Measurements from ENCODE around the gene MKNK2. TPM values are rescaled to one million over a fixed set of nuclear protein-coding genes. Genes with fewer than 3 reads are reported as not detected.

Gene MKNK2
- 367 and 409 TPM in 2 replicates for total RNA-seq
- polyA plus RNA-seq: 21.0 and 24.7 TPM in 2 replicates
- 37.7 and 44.0 TPM in 2 replicates for polyA plus RNA-seq (2012)
- 36.5 and 64.5 TPM in 2 replicates for polyA minus RNA-seq (ENCODE audit: low replicate concordance)

DNA sequence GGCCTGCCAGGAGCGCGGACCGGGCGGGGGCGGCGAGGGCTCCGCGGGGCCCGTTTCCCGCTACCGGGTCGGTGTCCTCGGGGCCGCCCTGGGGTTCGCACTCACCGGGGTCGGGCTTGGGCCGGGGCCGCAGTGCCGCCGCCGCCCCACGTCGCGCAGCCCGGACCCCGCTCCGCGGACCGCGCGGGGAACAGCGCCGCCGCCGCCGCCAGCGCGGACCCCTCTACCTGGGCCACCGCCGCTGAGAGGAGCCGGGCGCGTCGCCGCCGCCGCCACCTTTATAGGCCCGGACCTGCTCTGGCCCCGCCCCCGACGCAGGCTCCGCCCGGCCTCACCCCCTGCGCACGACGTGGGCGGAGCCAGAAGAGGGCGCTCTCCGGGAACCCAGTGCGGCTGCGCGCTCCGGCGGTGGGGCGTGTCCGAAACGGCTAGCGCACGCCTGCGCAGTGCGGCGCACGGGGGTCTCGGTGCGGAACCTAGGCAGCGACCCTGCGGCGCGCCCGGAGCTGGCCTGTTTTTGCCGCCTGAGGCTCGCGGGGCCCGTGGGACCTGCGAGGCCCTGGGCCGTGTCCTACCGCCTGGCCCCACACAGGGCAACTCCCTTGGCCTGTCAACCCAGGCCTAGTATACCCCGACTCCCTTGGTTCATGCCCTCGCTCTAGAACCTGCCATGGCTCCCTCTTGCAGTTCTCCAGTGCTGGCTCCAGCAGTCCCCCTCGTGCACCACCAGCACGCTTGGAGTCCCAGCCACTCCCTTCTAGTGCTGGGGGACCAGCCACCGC lies at the start of gene MKNK2:
Gene MKNK2 (minus strand): TSS at position 254 of the 782 bp plus-strand sequence. CDS start 393 bp downstream, outside the sequence.
- Histone ChIP-seq H3K4me2 (ENCODE audit: extremely low read depth, insufficient read depth, low read length) (peak within 1 kb of the TSS; percentile 91), H2AFZ (ENCODE audit: low read length) (peak within 1 kb of the TSS; percentile 75), H4K20me1 (ENCODE audit: control insufficient read depth, extremely low read depth, insufficient read depth, low read length) (no peaks in the 10 kb centered on the region), H3K36me3 (ENCODE audit: control insufficient read depth, insufficient read depth, low read length) (peaks cover 16% of the 10 kb centered on the region), H3K4me1 (ENCODE audit: control insufficient read depth, extremely low read depth, insufficient read depth, low read length) (peaks cover 26% of the 10 kb centered on the region), H3K9ac (ENCODE audit: insufficient read depth, low read length) (peak within 1 kb of the TSS; percentile 67), H3K27me3 (ENCODE audit: control insufficient read depth, insufficient read depth, low read length) (no peaks in the 10 kb centered on the region), H3K27ac (ENCODE audit: insufficient read depth, low read length) (peak within 1 kb of the TSS; percentile 50), H3K4me3 (replicated peaks in 1 of 4; ENCODE audit: control extremely low read depth in 1 of 4, insufficient read depth in 1 of 4, low read depth in 3 of 4, low read length in 4 of 4) (peak within 1 kb of the TSS; percentile 58 to 90 (median 84)), H3K79me2 (ENCODE audit: control insufficient read depth, insufficient read depth, low read length) (peaks cover 34% of the 10 kb centered on the region), H3K9me3 (ENCODE audit: control insufficient read depth, insufficient read depth, low read depth, low read length) (no peaks in the 10 kb centered on the region)
- no peak for TF ChIP-seq EZH2 (IDR thresholded peaks at IDR 0.05; ENCODE audit: low read length, missing control alignments)
- TF ChIP-seq, protein P1, sequence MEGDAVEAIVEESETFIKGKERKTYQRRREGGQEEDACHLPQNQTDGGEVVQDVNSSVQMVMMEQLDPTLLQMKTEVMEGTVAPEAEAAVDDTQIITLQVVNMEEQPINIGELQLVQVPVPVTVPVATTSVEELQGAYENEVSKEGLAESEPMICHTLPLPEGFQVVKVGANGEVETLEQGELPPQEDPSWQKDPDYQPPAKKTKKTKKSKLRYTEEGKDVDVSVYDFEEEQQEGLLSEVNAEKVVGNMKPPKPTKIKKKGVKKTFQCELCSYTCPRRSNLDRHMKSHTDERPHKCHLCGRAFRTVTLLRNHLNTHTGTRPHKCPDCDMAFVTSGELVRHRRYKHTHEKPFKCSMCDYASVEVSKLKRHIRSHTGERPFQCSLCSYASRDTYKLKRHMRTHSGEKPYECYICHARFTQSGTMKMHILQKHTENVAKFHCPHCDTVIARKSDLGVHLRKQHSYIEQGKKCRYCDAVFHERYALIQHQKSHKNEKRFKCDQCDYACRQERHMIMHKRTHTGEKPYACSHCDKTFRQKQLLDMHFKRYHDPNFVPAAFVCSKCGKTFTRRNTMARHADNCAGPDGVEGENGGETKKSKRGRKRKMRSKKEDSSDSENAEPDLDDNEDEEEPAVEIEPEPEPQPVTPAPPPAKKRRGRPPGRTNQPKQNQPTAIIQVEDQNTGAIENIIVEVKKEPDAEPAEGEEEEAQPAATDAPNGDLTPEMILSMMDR (conservative IDR thresholded peaks at IDR 0.05 in 1 of 2, IDR thresholded peaks at IDR 0.05 in 1 of 2; ENCODE audit: low read depth in 1 of 2, low read length in 2 of 2): peak; percentile 35 to 39
- DNase-seq (ENCODE audit: low read depth in 2 of 2): peak; percentile 67 to 87

DNA sequence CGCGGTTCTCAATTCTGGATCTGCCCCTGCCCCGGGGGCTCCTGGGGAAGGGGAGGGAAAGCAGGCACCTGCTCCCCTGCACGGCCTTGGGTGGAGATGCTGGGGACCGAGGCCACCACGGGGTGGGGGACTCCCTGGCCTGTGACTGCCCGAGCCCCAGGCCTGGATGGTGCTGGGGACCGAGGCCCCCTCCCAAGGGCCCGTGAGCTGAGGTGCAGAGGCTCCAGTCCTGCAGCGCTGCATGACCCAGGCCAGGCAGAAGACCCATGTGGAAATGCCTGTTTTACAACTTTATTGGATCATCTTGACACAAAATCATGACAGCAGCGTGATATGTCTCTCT lies 49.6 kb upstream of the MKNK2 start:
- TF ChIP-seq, protein P1 (conservative IDR thresholded peaks at IDR 0.05 in 1 of 2, IDR thresholded peaks at IDR 0.05 in 1 of 2; ENCODE audit: low read depth in 1 of 2, low read length in 2 of 2): no peak
- no peak for TF ChIP-seq EZH2 (IDR thresholded peaks at IDR 0.05; ENCODE audit: low read length, missing control alignments)
- Histone ChIP-seq H4K20me1 (ENCODE audit: control insufficient read depth, extremely low read depth, insufficient read depth, low read length) (no peaks in the 10 kb centered on the region), H3K36me3 (ENCODE audit: control insufficient read depth, insufficient read depth, low read length) (peaks cover 30% of the 10 kb centered on the region), H2AFZ (ENCODE audit: low read length) (no peak overlapping the region), H3K79me2 (ENCODE audit: control insufficient read depth, insufficient read depth, low read length) (peaks cover 19% of the 10 kb centered on the region), H3K4me3 (replicated peaks in 1 of 4; ENCODE audit: control extremely low read depth in 1 of 4, insufficient read depth in 1 of 4, low read depth in 3 of 4, low read length in 4 of 4) (no peak overlapping the region), H3K9ac (ENCODE audit: insufficient read depth, low read length) (no peak overlapping the region), H3K27ac (ENCODE audit: insufficient read depth, low read length) (no peak overlapping the region), H3K4me2 (ENCODE audit: extremely low read depth, insufficient read depth, low read length) (no peak overlapping the region), H3K4me1 (ENCODE audit: control insufficient read depth, extremely low read depth, insufficient read depth, low read length) (no peaks in the 10 kb centered on the region), H3K27me3 (ENCODE audit: control insufficient read depth, insufficient read depth, low read length) (no peaks in the 10 kb centered on the region), H3K9me3 (ENCODE audit: control insufficient read depth, insufficient read depth, low read depth, low read length) (no peaks in the 10 kb centered on the region)
- no peak for DNase-seq (ENCODE audit: low read depth in 2 of 2)

DNA sequence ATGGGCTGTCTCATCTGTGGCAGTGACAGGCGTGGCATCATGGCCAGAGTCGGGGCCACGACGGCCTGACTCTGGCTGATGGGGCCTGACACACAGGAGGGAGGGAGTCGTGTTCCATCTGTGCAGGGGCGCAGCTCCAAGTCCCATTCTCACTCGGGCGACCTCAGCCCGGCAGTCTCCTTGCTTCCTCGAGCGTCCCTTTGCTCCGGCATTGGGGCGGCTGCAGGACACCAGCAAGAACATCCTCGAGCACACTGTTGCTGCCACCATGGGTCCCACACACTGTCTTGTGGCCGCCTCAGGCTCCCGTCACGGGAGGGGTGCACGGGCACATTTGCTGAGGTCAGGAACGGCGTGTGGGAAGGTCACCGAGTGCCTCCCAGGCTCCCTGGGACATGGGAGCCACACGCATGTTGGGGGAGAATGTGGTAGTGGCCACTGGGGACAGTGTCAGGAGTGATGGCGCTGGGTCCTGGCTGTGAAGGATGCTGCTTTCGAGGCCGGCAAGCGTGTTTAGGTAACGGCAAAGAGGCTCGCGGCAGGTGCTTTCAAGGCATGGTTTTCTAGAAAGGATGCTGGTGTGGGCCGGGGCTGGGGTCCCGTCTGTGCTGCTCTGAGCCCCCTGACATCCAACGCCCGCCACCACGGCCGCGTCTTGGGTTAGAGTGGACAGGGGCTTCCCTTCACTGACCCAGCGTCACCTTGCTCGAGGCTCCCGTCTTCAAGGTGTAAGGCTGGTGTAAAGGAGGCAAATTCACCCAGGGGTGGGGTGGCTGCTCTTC lies 49.1 kb upstream of the MKNK2 start:
- Histone ChIP-seq H3K9me3 (ENCODE audit: control insufficient read depth, insufficient read depth, low read depth, low read length) (no peaks in the 10 kb centered on the region), H2AFZ (ENCODE audit: low read length) (no peak overlapping the region), H3K27ac (ENCODE audit: insufficient read depth, low read length) (no peak overlapping the region), H3K4me3 (replicated peaks in 1 of 4; ENCODE audit: control extremely low read depth in 1 of 4, insufficient read depth in 1 of 4, low read depth in 3 of 4, low read length in 4 of 4) (no peak overlapping the region), H4K20me1 (ENCODE audit: control insufficient read depth, extremely low read depth, insufficient read depth, low read length) (no peaks in the 10 kb centered on the region), H3K9ac (ENCODE audit: insufficient read depth, low read length) (no peak overlapping the region), H3K27me3 (ENCODE audit: control insufficient read depth, insufficient read depth, low read length) (no peaks in the 10 kb centered on the region), H3K36me3 (ENCODE audit: control insufficient read depth, insufficient read depth, low read length) (peaks cover 28% of the 10 kb centered on the region), H3K4me2 (ENCODE audit: extremely low read depth, insufficient read depth, low read length) (no peak overlapping the region), H3K4me1 (ENCODE audit: control insufficient read depth, extremely low read depth, insufficient read depth, low read length) (no peaks in the 10 kb centered on the region), H3K79me2 (ENCODE audit: control insufficient read depth, insufficient read depth, low read length) (peaks cover 24% of the 10 kb centered on the region)
- DNase-seq (ENCODE audit: low read depth in 2 of 2): no peak
- TF ChIP-seq EZH2 (IDR thresholded peaks at IDR 0.05; ENCODE audit: low read length, missing control alignments): no peak

Measured in fibroblast of lung (primary cell).